GM18909 (cell line): ENCODE results near the gene TNK2.
A peak's percentile ranks its signal among the peaks of the same experiment; 100 is the strongest.
"Not testable (repeated sequence)": the region's sequence is repeated elsewhere in the genome, so short reads cannot be mapped to it uniquely, and the experiment has no call there.

Experiments
- ATAC-seq: cut with Tn5 transposase; IDR thresholded peaks from one replicate; pipeline ENCODE4 v1.9.1; 2021; ENCODE audit warnings: mild to moderate bottlenecking; ENCODE audit not compliant: unreplicated experiment, poor library complexity

TNK2 gene

DNA sequence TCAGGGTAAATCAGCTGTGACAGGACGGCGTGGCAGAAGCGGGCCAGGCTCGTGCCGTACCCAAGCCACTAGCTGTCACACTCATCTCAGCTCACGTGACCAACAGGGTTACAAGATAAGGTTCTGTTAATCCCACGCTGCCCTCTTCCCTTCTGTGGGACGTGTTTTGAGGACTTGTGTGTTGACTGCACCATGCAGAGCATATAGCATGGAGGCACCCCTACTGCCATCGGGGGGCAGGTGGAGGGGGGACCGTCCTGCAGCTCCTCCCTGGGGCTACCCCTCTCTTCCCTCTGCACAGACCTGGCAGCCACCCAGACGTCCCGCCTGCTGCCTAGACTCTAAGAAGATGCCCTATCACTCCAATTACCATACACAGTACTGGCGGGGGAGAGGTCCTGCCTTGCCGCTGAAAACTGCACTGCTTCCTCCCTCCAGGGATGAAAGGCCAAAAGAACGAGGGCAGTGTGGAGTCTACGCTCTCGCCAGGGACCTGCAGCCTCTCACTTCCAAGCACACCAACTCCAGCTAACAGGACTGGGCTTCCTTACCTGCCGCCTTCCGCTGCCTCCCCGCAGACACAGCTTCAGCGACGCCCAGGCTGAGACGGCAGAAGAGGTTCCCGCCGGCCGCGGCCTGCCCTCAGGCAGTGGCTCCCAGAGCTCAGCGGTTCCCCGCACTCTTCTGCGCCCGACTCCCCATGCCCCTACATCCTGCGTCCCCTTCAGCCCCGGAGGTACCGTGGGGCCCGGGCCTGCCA, at the start of gene TNK2:
Gene TNK2 (minus strand): TSS at position 618 of the 760 bp plus-strand sequence. CDS start 19,963 bp downstream, outside the sequence.
- ATAC-seq, result peak; percentile 34

GRCh38 chr3:195956577-195956976, 48.2 kb upstream of the TNK2 start:
- ATAC-seq, result no peak

DNA sequence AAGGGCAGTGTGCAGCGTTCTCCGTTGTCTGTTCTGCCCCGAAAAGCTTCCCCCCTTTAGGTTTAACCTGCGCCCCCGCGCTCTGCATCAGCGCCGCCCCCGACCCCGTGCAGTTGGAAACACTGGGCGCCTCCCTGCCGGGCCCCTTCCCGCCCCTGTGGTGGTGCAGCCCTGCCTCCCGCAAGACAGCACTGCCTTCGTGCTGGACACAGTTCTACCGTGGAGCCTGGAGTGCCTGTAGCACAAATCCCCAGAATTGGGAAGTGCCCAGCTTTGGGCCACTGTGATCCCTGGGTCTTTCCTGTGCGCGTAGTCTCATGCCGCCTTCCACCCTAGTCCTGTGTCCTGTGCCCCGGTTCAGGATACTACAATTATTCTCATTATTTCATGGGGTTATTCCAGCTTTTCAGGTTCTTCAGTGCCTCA, 47.1 kb upstream of the TNK2 start:
- ATAC-seq, result not testable (repeated sequence)

GRCh38 chr3:195954752-195955119, 46.4 kb upstream of the TNK2 start:
- ATAC-seq, result peak; percentile 66

- ATAC-seq, result peak; percentile 92
These were observed 45.9 kb upstream of the TNK2 start for GRCh38 chr3:195954052-195954751.

GRCh38 chr3:195952590-195952989, 44.2 kb upstream of the TNK2 start:
- ATAC-seq, result not testable (repeated sequence)

DNA sequence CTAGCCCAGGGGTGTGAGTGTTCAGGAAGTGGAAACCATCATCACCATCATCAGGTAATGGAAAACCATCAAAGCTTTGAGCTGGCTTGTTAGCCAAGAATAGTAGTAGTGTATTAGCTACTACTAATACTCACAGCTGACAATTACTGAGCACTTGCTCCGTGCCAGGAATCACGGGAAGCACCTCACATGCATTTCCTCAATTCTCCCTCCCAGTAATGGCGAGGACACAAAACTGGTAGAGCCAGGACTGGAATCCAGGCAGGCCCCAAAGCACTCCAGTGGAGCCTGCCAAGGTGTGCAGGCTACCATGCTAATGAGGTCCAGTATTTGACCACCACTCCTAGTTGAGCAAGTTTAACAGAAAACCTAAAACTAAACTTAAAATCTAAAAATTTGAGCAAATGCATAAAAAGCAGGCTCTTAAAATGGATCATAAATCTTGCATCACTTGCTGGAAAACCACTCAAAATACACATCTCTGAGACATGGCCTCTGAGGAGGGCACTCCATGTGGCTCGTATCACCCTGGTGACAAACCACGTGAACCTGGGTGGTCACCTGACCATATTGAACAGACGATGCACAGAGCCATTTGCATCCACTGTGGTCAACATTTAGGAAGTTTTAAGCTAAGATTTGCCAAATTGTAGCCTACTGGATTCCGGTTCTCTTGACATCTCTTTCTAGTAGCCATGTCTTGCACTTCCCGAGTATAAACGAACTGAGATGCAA, 43.3 kb upstream of the TNK2 start:
- not testable (repeated sequence) for ATAC-seq

DNA sequence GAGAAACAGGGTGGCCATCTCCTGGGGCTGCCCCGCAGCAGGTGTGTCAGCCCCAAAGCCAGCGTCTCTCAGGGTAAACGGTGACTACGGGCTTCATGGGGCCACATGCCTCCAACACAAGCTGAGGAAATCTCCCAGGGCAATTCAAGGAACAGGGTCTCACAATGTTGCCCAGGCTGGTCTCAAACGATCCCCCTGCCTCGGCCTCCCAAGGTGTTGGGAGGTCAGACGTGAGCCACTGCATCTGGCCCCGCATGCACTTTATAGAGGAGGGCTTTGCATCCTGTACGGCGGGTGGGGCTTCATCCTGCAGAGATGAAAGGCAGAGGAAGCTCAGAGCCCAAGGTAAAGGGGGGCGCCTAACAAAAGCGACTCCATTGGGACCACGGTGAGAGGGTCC, 42.4 kb upstream of the TNK2 start:
- not testable (repeated sequence) for ATAC-seq

GRCh38 chr3:195950164-195950563, 41.8 kb upstream of the TNK2 start:
- ATAC-seq, result not testable (repeated sequence)

DNA sequence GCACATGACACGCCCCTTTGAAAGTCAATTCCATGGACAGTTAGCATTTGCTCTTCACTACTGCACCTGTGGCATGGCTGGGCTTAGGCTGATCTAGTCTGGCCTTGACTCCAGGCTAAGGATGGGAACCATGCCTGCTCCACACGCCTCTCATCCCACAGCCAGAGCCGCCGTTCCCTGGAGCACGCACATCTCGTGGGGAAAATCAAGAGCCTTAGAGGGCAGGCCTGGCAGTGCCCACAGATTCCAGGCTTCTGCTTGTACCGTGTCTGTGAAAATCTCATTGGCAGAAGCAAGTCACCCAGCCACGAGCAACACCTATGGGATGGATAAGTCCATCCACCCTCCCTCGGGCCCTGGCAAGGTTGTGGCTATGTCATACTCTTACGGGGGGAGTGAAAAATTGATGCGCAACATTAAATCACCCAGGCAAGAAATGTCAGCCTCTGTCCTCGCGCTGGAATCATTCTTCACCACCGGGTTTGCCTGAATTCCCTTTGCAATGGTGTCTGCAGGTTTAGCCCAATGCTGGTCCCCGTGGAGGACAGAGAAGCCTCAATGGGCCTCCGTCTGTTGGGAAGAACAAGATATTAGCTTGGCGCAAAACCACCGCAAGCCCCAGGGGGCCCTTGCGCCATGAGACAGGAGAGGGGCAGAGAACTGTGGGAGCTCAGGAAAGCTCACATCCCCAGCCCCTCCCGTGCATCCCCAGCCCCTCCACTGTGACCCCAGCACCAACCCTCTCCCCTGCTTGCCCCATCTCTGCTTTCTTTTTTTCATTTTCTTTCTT, 38.8 kb upstream of the TNK2 start:
- ATAC-seq, result not testable (repeated sequence)

- not testable (repeated sequence) for ATAC-seq
These were observed 33.0 kb upstream of the TNK2 start for GRCh38 chr3:195941265-195941815.

DNA sequence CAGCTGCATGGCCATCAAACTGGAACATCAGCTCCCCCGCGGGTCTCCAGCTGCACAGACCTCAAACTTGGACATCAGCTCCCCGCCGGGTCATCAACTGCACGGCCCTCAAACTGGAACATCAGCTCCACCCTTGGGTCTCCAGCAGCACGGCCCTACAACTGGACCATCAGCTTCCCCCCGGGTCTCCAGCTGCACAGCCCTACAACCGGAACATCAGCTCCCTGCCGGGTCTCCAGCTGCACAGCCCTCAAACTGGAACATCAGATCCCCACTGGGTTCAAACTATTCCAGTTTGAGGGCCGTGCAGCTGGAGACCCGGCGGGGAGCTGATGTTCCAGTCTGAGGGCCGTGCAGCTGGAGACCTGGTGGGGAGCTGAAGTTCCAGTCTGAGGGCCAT, 32.5 kb upstream of the TNK2 start:
- not testable (repeated sequence) for ATAC-seq

DNA sequence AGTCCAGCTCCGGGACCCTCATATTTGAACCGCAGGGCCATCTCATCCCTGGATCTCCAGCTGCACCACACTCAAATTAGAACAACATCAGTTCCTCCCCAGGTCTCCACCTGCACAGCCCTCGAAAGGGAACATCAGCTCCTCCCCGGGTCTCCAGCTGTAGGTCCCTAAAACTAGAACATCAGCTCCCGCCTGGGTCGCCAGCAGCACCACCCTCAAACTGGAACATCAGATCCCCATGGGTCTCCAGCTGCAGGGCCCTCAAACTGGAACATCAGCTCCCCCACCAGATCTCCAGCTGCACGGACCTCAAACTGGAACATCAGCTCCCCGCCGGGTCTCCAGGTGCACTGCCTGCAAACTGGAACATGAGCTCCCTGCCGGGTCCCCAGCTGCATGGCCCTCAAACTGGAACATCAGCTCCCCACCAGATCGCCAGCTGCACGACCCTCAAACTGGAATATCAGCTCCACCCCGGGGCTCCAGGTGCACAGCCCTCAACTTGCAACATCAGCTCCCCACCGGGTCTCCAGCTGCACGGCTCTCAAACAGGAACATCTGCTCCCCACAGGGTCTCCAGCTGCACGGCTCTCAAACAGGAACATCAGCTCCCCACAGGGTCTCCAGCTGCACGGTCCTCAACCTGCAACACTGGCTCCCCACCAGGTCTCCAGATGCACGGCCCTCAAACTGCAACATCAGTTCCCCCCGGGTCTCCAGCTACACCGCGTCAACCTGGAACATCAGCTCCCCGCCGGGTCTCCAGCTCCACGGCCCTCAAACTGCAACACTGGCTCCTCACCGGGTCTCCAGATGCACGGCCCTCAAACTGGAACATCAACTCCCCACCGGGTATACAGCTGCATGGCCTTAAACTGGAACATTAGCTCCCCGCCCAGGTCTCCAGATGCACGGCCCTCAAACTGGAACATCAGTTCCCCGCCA, 31.4 kb upstream of the TNK2 start:
- ATAC-seq, result not testable (repeated sequence)

DNA sequence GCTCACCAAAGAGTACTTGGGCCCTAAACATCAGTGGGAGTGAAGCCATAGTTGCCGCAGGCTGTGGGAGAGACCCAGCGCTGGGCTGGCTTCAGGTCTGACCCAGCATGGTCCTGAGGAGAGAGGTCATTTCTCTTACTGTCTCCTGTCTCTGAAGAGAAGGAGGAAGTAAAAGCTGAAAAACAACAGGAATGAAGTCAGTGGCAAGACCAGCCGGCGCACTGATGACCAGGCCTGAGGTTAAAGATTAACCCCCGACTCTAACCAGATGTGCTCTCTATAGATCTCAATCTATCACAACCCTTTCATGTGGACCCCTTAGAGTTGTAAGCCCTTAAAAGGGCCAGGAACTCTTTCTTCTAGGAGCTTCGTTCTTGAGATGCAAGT, 24.7 kb upstream of the TNK2 start:
- not testable (repeated sequence) for ATAC-seq

GRCh38 chr3:195932418-195933043, 24.2 kb upstream of the TNK2 start:
- ATAC-seq, result no peak

DNA sequence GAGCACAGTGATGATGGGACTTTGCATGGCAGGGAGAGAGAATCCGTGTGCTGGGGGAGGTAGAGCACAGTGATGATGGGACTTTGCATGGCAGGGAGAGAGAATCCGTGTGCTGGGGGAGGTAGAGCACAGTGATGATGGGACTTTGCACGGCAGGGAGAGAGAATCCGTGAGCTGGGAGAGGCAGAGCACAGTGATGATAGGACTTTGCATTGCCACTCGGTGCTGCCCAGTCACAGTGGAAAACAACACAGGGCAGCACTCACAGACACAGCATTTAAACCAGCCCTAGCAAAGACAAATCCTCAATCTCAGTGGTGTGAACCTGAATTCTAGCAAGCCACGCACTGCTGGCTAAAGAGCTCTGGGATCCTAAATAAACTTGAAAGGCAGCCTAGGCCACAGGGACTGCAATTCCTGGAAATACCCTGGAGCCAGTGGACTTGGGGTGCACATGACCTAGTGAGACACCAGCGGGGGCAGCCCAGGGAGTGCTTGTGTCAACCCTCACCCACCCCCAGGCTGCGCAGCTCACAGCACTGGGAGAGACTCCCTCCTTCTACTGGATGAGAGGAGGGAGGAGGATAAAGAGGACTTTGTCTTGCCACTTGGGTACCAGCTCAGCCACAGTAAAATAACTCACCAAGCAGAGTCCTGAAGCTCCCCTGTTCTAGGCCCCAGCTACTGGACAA, 23.4 kb upstream of the TNK2 start:
- no peak for ATAC-seq

DNA sequence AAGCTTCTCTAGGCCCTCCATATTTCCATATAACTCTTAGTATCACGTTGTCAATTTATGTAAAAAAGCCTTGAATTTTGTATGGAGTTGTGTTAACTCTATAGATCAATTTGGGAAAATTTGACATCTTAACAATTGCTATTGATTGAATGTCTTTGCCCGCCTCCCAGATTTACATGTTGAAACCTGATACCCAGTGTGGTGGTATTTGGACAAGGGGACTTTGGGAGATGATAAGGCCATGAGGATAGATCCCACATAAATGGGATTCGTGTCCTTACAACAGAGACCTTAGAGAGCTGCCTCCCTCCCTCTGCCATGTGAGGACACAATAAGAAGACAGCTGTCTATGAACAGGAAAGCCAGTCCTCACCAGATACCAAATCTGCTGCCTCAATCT, 21.1 kb upstream of the TNK2 start:
- no peak for ATAC-seq

DNA sequence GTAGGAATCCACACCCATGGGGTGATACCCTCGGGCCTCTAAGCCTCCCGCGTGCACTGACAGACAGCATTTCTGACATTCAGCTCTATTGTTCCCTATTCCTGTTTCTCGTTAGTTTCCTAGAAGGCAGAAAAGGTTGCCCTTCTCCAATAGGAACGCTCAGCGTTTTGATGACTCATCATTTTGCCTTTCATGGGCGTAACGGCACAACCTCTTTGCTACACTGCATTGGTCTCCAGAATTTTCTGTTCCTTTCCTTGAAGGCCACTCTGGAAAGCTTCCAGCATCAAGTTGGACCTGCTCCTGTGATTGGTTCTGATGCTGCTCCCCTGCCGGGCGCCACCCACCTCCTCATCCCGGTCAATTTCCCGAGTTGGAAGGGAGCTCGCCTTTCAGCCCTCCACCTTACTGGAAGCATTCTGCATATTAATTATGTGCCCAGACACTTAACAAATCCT, 13.0 kb upstream of the TNK2 start:
- no peak for ATAC-seq
